ENCODE data around the gene VEPH1.

DNA sequence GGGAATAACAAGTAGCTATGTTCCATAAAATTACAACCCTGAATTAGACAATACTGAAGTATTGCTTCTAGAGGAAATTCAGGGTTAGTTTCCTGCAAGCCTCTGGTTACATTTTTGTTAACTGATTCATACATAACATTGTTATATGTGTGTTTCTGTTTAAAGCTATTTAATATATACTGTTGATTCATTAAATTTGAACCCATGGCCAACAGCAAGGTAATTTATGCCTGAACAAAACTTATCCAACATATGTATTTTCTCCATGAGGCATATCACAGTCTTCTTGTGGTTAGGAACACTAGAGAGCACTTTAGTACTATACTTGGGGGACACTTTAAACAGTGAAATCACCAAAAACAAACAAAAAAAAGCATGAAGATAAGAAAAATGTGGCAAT, 114.2 kb downstream of the VEPH1 start:
- TF ChIP-seq POLR2AphosphoS5 (IDR thresholded peaks at IDR 0.05; ENCODE audit: low read depth, low read length) (no peak), POLR2A (IDR thresholded peaks at IDR 0.05; ENCODE audit: low read depth, low read length) (no peak), SPI1 (IDR thresholded peaks at IDR 0.05; ENCODE audit: low read depth, low read length) (no peak), TAF1 (IDR thresholded peaks at IDR 0.05; ENCODE audit: low read depth, low read length) (no peak)
